Activated naive CD4-positive, alpha-beta T cell treated with anti-CD3 and anti-CD28 coated beads, Interleukin-2, amount 10 ng/mL, durations not matched to agents 7 days and 5 days (primary cell): ENCODE data around the gene CDH4.

ENCODE experiments used
- CTCF ChIA-PET: fragments of 350-600 bp; sonication (Branson Sonifier 250); formaldehyde crosslinking; loops from one replicate; lab custom pipeline; 2021; ENCODE audit warnings: antibody characterized with exemption; lab: Charles Lee
- DNase-seq: peaks from one replicate; pipeline ENCODE4 v3.0.0-alpha.2; 2020
- H3K27ac Mint-ChIP-seq: one replicate; pipeline ENCODE4 v1.8.0; 2021; ENCODE audit warnings: mild to moderate bottlenecking, moderate library complexity, mixed read lengths
- H3K27me3 Mint-ChIP-seq: one replicate; pipeline ENCODE4 v1.8.0; 2021; ENCODE audit warnings: mild to moderate bottlenecking, mixed read lengths
- H3K36me3 Mint-ChIP-seq: one replicate; pipeline ENCODE4 v1.8.0; 2021; ENCODE audit warnings: mixed read lengths
- H3K4me1 Mint-ChIP-seq: one replicate; pipeline ENCODE4 v1.8.0; 2021; ENCODE audit warnings: mixed read lengths
- H3K4me3 Mint-ChIP-seq: one replicate; pipeline ENCODE4 v1.8.0; 2021; ENCODE audit warnings: mild to moderate bottlenecking, moderate library complexity, mixed read lengths
- H3K9me3 Mint-ChIP-seq: one replicate; pipeline ENCODE4 v1.8.0; 2021; ENCODE audit warnings: mixed read lengths

CDH4 gene

GRCh38 chr20:61493798-61494305 is 241.8 kb downstream of the CDH4 start:
- Mint-ChIP-seq H3K4me3 (no peak overlapping the region), H3K36me3 (no peaks in the 10 kb centered on the region), H3K27ac (no peak overlapping the region), H3K9me3 (peaks cover 4% of the 10 kb centered on the region), H3K4me1 (peaks cover 14% of the 10 kb centered on the region), H3K27me3 (no peaks in the 10 kb centered on the region)
- CTCF ChIA-PET: no interaction called here
- DNase-seq: no peak

GRCh38 chr20:61494763-61495575 is 242.9 kb downstream of the CDH4 start:
- CTCF ChIA-PET: no interaction called here
- Mint-ChIP-seq H3K9me3 (peaks cover 4% of the 10 kb centered on the region), H3K4me1 (peaks cover 14% of the 10 kb centered on the region), H3K27me3 (no peaks in the 10 kb centered on the region), H3K27ac (no peak overlapping the region), H3K36me3 (no peaks in the 10 kb centered on the region), H3K4me3 (no peak overlapping the region)
- no peak for DNase-seq

GRCh38 chr20:61497029-61497627 is 245.1 kb downstream of the CDH4 start:
- Mint-ChIP-seq H3K27me3 (no peaks in the 10 kb centered on the region), H3K4me1 (peaks cover 30% of the 10 kb centered on the region), H3K4me3 (no peak overlapping the region), H3K36me3 (no peaks in the 10 kb centered on the region), H3K27ac (no peak overlapping the region), H3K9me3 (peaks cover 7% of the 10 kb centered on the region)
- CTCF ChIA-PET: no interaction called here
- no peak for DNase-seq

- no peaks in the 10 kb centered on the region for H3K27me3 Mint-ChIP-seq
- peak overlapping the region; percentile 88 for H3K27ac Mint-ChIP-seq
These were observed 247.9 kb downstream of the CDH4 start for GRCh38 chr20:61499859-61500554.

GRCh38 chr20:61500791-61501321 is 248.8 kb downstream of the CDH4 start:
- H3K4me1 Mint-ChIP-seq: peaks cover 33% of the 10 kb centered on the region
- H3K27me3 Mint-ChIP-seq: no peaks in the 10 kb centered on the region
- peaks cover 4% of the 10 kb centered on the region for H3K9me3 Mint-ChIP-seq
- H3K27ac Mint-ChIP-seq: peak overlapping the region; percentile 88
- CTCF ChIA-PET: interaction anchor here (0.6 kb wide), 1 partner anchor 30 kb away, joined by 3 read pairs; no protein-coding TSS in a partner anchor
- no peaks in the 10 kb centered on the region for H3K36me3 Mint-ChIP-seq
- DNase-seq: peak; percentile 42
- no peak overlapping the region for H3K4me3 Mint-ChIP-seq

More at GRCh38 chr20:61499859-61500554, 247.9 kb downstream of the CDH4 start:
- Mint-ChIP-seq H3K4me3 (no peak overlapping the region), H3K36me3 (no peaks in the 10 kb centered on the region), H3K4me1 (peaks cover 33% of the 10 kb centered on the region), H3K9me3 (peaks cover 4% of the 10 kb centered on the region)
- CTCF ChIA-PET: no interaction called here
- DNase-seq: no peak

- CTCF ChIA-PET: no interaction called here
- no peaks in the 10 kb centered on the region for H3K36me3 Mint-ChIP-seq
- DNase-seq: no peak
- peaks cover 4% of the 10 kb centered on the region for H3K9me3 Mint-ChIP-seq
- peaks cover 4% of the 10 kb centered on the region for H3K27me3 Mint-ChIP-seq
- no peak overlapping the region for H3K4me3 Mint-ChIP-seq
- peaks cover 23% of the 10 kb centered on the region for H3K4me1 Mint-ChIP-seq
- H3K27ac Mint-ChIP-seq: no peak overlapping the region
These were observed 250.4 kb downstream of the CDH4 start for GRCh38 chr20:61502433-61502832.

GRCh38 chr20:61503106-61503505 is 251.0 kb downstream of the CDH4 start:
- H3K27ac Mint-ChIP-seq: no peak overlapping the region
- CTCF ChIA-PET: no interaction called here
- peaks cover 4% of the 10 kb centered on the region for H3K9me3 Mint-ChIP-seq
- peaks cover 19% of the 10 kb centered on the region for H3K4me1 Mint-ChIP-seq
- no peak overlapping the region for H3K4me3 Mint-ChIP-seq
- peaks cover 4% of the 10 kb centered on the region for H3K27me3 Mint-ChIP-seq
- DNase-seq: no peak
- H3K36me3 Mint-ChIP-seq: no peaks in the 10 kb centered on the region

GRCh38 chr20:61505508-61505907 is 253.4 kb downstream of the CDH4 start:
- CTCF ChIA-PET: no interaction called here
- H3K4me1 Mint-ChIP-seq: peaks cover 14% of the 10 kb centered on the region
- no peaks in the 10 kb centered on the region for H3K36me3 Mint-ChIP-seq
- H3K9me3 Mint-ChIP-seq: peaks cover 2% of the 10 kb centered on the region
- no peak overlapping the region for H3K4me3 Mint-ChIP-seq
- no peak for DNase-seq
- H3K27ac Mint-ChIP-seq: no peak overlapping the region
- H3K27me3 Mint-ChIP-seq: peaks cover 4% of the 10 kb centered on the region

GRCh38 chr20:61507778-61508177 is 255.7 kb downstream of the CDH4 start:
- H3K27me3 Mint-ChIP-seq: peaks cover 4% of the 10 kb centered on the region
- peaks cover 3% of the 10 kb centered on the region for H3K4me1 Mint-ChIP-seq
- H3K27ac Mint-ChIP-seq: no peak overlapping the region
- no peak overlapping the region for H3K4me3 Mint-ChIP-seq
- no peak for DNase-seq
- H3K9me3 Mint-ChIP-seq: no peaks in the 10 kb centered on the region
- CTCF ChIA-PET: no interaction called here
- no peaks in the 10 kb centered on the region for H3K36me3 Mint-ChIP-seq

GRCh38 chr20:61508301-61509096 is 256.4 kb downstream of the CDH4 start:
- H3K36me3 Mint-ChIP-seq: no peaks in the 10 kb centered on the region
- DNase-seq: no peak
- no peaks in the 10 kb centered on the region for H3K9me3 Mint-ChIP-seq
- CTCF ChIA-PET: interaction anchor here (0.6 kb wide), 1 partner anchor 20 kb away, joined by 3 read pairs; no protein-coding TSS in a partner anchor
- no peaks in the 10 kb centered on the region for H3K4me1 Mint-ChIP-seq
- no peak overlapping the region for H3K27ac Mint-ChIP-seq
- no peak overlapping the region for H3K4me3 Mint-ChIP-seq
- H3K27me3 Mint-ChIP-seq: peaks cover 4% of the 10 kb centered on the region

GRCh38 chr20:61510778-61511330 is 258.8 kb downstream of the CDH4 start:
- Mint-ChIP-seq H3K27me3 (peaks cover 4% of the 10 kb centered on the region), H3K4me3 (no peak overlapping the region), H3K36me3 (no peaks in the 10 kb centered on the region), H3K4me1 (no peaks in the 10 kb centered on the region), H3K27ac (no peak overlapping the region), H3K9me3 (no peaks in the 10 kb centered on the region)
- no peak for DNase-seq
- CTCF ChIA-PET: no interaction called here

- Mint-ChIP-seq H3K27me3 (no peaks in the 10 kb centered on the region), H3K27ac (no peak overlapping the region), H3K4me1 (no peaks in the 10 kb centered on the region), H3K36me3 (no peaks in the 10 kb centered on the region), H3K4me3 (no peak overlapping the region), H3K9me3 (no peaks in the 10 kb centered on the region)
- CTCF ChIA-PET: no interaction called here
- no peak for DNase-seq
These were observed 260.4 kb downstream of the CDH4 start for GRCh38 chr20:61512475-61512874.
